Measurements from ENCODE around the gene SNX6.
"Not testable (repeated sequence)": the region's sequence is repeated elsewhere in the genome, so short reads cannot be mapped to it uniquely, and the experiment has no call there.

SNX6 gene

DNA sequence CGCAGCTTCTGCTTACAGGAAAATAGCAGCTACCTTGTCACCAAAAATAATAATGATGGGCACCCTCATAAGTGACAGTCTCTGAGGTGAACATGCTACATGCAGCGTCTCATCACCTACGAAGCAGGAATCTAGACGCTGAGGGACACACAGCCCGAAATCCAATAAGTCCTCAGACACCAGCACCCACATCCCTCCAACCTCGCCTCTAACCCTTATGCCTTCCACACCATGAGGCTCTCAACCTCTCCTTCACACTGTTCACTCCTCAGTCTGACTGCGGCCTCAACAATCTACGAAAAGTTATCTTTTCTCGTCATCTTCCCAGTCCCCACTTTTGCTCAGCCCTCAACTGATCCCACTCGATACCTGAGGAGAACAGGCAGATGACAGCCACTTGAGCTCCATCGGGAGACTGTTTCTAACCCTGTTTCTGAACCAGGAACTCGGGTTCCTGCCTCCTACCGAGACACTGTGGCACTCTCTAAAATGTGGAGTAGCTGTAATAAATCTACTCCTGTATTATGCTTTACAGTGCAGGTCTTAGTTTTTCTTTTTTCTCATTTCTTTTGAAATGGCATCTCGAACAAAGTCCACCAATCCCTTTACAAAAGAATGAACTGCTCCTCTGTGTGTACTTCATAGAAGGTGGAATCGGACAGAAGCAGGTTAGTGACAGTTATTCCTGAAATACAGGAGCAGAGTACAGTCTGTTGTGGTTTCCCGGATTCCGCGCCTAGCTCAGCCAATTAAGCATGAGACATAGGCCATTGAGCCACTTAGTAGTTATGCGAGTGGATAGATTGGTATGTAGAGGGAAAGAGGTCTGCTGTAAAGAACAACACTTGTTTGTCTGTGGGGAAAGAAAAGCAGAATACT lies 89.5 kb downstream of the SNX6 start:
- not testable (repeated sequence) for H3K27me3 ChIP-seq (ENCODE audit: insufficient read depth, low read length, poor library complexity, severe bottlenecking); H3K36me3 ChIP-seq (ENCODE audit: insufficient read depth, low read length); H3K9me2 ChIP-seq (replicated peaks; ENCODE audit: low read depth, low read length); H3F3A ChIP-seq (ENCODE audit: low read depth); H3K9me3 ChIP-seq (ENCODE audit: insufficient read depth, low read depth, low read length)
- H3K79me2 ChIP-seq (ENCODE audit: insufficient read depth, low read length): peaks cover 30% of the 10 kb centered on the region
- H3K4me2 ChIP-seq (ENCODE audit: low read depth, low read length, poor library complexity, severe bottlenecking): peak overlapping the region; percentile 41
- peaks cover 18% of the 10 kb centered on the region for H3K4me1 ChIP-seq (ENCODE audit: insufficient read depth, low read length, poor library complexity, severe bottlenecking)
- peaks cover 24% of the 10 kb centered on the region for H4K20me1 ChIP-seq (ENCODE audit: insufficient read depth, low read length, poor library complexity, severe bottlenecking)
- H2AFZ ChIP-seq (ENCODE audit: low read length): peak overlapping the region; percentile 29; the same call in 1 of the 2 replicates
- H3K4me3 ChIP-seq (ENCODE audit: low read length, poor library complexity, severe bottlenecking): peak overlapping the region; percentile 97
- H3K9ac ChIP-seq (ENCODE audit: low read depth, low read length, poor library complexity, severe bottlenecking): peak overlapping the region; percentile 94

DNA sequence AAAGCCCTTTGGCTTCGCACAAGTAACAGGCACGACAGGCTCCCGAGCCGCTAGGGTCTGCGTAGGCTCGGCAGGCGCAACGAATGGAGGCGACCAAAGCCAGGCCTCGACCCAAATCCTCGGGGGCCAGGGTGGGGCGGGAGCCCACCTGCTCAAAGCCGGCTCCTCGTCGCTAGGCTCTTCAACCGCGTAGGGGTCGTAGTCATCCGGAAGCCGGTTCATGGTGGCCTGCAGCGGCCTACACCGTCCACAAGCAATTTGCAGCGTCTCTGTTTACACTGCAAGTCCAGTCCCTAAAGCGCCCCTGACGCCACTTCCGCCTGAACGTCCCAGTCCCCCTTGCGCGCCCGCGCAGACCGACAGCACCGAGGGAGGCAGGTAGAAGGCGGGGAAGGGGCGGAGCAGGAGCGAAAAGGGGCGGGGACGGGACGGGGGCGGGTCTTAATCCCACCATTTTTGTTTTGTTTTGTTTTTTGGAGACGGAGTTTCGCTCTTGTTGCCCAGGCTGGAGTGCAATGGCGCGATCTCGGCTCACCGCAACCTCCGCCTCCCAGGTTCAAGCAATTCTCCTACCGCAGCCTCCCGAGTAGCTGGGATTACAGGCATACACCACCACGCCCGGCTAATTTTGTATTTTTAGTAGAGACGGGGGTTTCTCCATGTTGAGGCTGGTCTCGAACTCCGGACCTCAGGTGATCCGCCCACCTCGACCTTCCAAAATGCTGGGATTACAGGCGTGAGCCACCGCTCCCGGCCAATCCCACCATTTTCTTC lies 90.4 kb downstream of the SNX6 start, which contains the start of gene EAPP:
Gene EAPP, minus strand, starts transcription at position 295 of the 774 bp plus-strand sequence. Its CDS starts 73 bp downstream, at position 222.
- Histone ChIP-seq H3K4me2 (ENCODE audit: low read depth, low read length, poor library complexity, severe bottlenecking) (peak within 1 kb of the TSS; percentile 89), H3K9me2 (replicated peaks; ENCODE audit: low read depth, low read length) (no peaks in the 10 kb centered on the region), H3K36me3 (ENCODE audit: insufficient read depth, low read length) (0 out of 2 replicates have a peak, but pooled peaks cover under 1% of the 10 kb centered on the region), H3K27me3 (ENCODE audit: insufficient read depth, low read length, poor library complexity, severe bottlenecking) (no peaks in the 10 kb centered on the region), H2AFZ (ENCODE audit: low read length) (peak within 1 kb of the TSS; percentile 85), H3K79me2 (ENCODE audit: insufficient read depth, low read length) (peaks cover 30% of the 10 kb centered on the region), H4K20me1 (ENCODE audit: insufficient read depth, low read length, poor library complexity, severe bottlenecking) (peaks cover 24% of the 10 kb centered on the region), H3K4me3 (ENCODE audit: low read length, poor library complexity, severe bottlenecking) (peak within 1 kb of the TSS; percentile 97), H3F3A (ENCODE audit: low read depth) (no peaks in the 10 kb centered on the region), H3K4me1 (ENCODE audit: insufficient read depth, low read length, poor library complexity, severe bottlenecking) (peaks cover 18% of the 10 kb centered on the region), H3K9ac (ENCODE audit: low read depth, low read length, poor library complexity, severe bottlenecking) (peak within 1 kb of the TSS; percentile 94), H3K9me3 (ENCODE audit: insufficient read depth, low read depth, low read length) (no peaks in the 10 kb centered on the region)
- TF ChIP-seq EZH2phosphoT487 (IDR thresholded peaks at IDR 0.05; ENCODE audit: borderline replicate concordance): no peak
- TF ChIP-seq, protein P1, sequence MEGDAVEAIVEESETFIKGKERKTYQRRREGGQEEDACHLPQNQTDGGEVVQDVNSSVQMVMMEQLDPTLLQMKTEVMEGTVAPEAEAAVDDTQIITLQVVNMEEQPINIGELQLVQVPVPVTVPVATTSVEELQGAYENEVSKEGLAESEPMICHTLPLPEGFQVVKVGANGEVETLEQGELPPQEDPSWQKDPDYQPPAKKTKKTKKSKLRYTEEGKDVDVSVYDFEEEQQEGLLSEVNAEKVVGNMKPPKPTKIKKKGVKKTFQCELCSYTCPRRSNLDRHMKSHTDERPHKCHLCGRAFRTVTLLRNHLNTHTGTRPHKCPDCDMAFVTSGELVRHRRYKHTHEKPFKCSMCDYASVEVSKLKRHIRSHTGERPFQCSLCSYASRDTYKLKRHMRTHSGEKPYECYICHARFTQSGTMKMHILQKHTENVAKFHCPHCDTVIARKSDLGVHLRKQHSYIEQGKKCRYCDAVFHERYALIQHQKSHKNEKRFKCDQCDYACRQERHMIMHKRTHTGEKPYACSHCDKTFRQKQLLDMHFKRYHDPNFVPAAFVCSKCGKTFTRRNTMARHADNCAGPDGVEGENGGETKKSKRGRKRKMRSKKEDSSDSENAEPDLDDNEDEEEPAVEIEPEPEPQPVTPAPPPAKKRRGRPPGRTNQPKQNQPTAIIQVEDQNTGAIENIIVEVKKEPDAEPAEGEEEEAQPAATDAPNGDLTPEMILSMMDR (conservative IDR thresholded peaks at IDR 0.05; ENCODE audit: low read length): no peak

DNA sequence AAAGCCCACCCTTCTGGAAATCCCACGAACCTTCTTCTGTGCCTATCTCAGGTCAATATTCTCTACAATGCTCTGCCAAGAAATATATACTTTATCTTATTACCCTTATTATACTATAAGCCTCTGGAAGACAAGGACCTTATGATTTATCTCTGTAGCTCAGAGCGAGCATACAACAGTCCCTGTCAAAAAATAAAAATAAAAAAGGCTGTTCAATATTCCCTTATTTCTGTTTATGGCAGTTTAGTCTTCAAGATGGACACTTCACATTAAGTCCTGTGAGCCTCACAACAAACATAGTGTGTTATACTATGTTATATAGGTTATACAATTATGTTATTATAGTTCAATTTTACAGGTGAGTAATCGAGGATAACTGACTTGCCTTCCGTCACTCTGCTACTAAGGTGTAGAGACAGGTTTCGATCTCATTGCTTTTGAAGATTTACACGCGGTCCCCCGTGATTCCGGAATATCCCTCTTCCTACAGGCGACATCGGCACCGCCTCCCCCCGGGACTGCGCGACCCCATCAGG lies 91.0 kb downstream of the SNX6 start:
- peak overlapping the region; percentile 85 for H2AFZ ChIP-seq (ENCODE audit: low read length)
- peak overlapping the region; percentile 89 for H3K4me2 ChIP-seq (ENCODE audit: low read depth, low read length, poor library complexity, severe bottlenecking)
- H3K9me2 ChIP-seq (replicated peaks; ENCODE audit: low read depth, low read length): no peaks in the 10 kb centered on the region
- H3F3A ChIP-seq (ENCODE audit: low read depth): no peaks in the 10 kb centered on the region
- peak overlapping the region; percentile 94 for H3K9ac ChIP-seq (ENCODE audit: low read depth, low read length, poor library complexity, severe bottlenecking)
- H3K27me3 ChIP-seq (ENCODE audit: insufficient read depth, low read length, poor library complexity, severe bottlenecking): no peaks in the 10 kb centered on the region
- H3K79me2 ChIP-seq (ENCODE audit: insufficient read depth, low read length): peaks cover 30% of the 10 kb centered on the region
- H3K9me3 ChIP-seq (ENCODE audit: insufficient read depth, low read depth, low read length): no peaks in the 10 kb centered on the region
- peaks cover 18% of the 10 kb centered on the region for H3K4me1 ChIP-seq (ENCODE audit: insufficient read depth, low read length, poor library complexity, severe bottlenecking)
- TF ChIP-seq, protein P1 (conservative IDR thresholded peaks at IDR 0.05; ENCODE audit: low read length): no peak
- no peak for TF ChIP-seq EZH2phosphoT487 (IDR thresholded peaks at IDR 0.05; ENCODE audit: borderline replicate concordance)
- H3K4me3 ChIP-seq (ENCODE audit: low read length, poor library complexity, severe bottlenecking): peak overlapping the region; percentile 97
- 0 out of 2 replicates have a peak, but pooled peaks cover 4% of the 10 kb centered on the region for H3K36me3 ChIP-seq (ENCODE audit: insufficient read depth, low read length)
- H4K20me1 ChIP-seq (ENCODE audit: insufficient read depth, low read length, poor library complexity, severe bottlenecking): peaks cover 24% of the 10 kb centered on the region

DNA sequence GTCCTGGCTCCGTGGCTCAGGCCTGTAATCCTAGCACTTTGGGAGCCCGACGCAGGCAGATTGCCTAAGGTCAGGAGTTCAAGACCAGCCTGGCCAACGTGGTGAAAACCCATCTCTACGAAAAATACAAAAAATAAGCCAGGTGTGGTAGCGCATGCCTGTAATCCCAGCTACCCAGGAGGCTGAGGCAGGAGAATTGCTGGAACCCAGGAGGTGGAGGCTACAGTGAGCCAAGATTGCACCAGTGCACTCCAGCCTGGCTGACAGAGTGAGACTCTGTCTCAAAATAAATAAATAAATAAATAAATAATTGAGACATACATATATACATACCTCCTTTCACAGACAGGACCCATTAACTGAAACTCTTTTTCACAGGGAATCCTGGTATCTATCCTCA lies 91.9 kb downstream of the SNX6 start:
- Histone ChIP-seq H3K4me1 (ENCODE audit: insufficient read depth, low read length, poor library complexity, severe bottlenecking) (peaks cover 18% of the 10 kb centered on the region), H3K4me3 (ENCODE audit: low read length, poor library complexity, severe bottlenecking) (peak overlapping the region; percentile 97), H3K9ac (ENCODE audit: low read depth, low read length, poor library complexity, severe bottlenecking) (peak overlapping the region; percentile 94), H4K20me1 (ENCODE audit: insufficient read depth, low read length, poor library complexity, severe bottlenecking) (peaks cover 24% of the 10 kb centered on the region), H3K4me2 (ENCODE audit: low read depth, low read length, poor library complexity, severe bottlenecking) (peak overlapping the region; percentile 89), H3K79me2 (ENCODE audit: insufficient read depth, low read length) (peaks cover 30% of the 10 kb centered on the region)
- not testable (repeated sequence) for H3F3A ChIP-seq (ENCODE audit: low read depth); H3K27me3 ChIP-seq (ENCODE audit: insufficient read depth, low read length, poor library complexity, severe bottlenecking); H3K36me3 ChIP-seq (ENCODE audit: insufficient read depth, low read length); H3K9me2 ChIP-seq (replicated peaks; ENCODE audit: low read depth, low read length); H2AFZ ChIP-seq (ENCODE audit: low read length); H3K9me3 ChIP-seq (ENCODE audit: insufficient read depth, low read depth, low read length)
